Astrocyte (in vitro differentiated cells and primary cell): ENCODE measurements around the gene COL6A1. TPM values are rescaled to one million over a fixed set of nuclear protein-coding genes. Genes with fewer than 3 reads are reported as not detected.

ENCODE experiments used
- DNase-seq: peaks from one replicate; pipeline ENCODE4 v3.0.0-alpha.2; 2010; ENCODE audit warnings: low read depth
- FAIRE-seq: peaks from 2 replicates; lab custom pipeline; 2011; peaks lifted over from hg19 to GRCh38; lab: Jason Lieb, UNC
- H2AFZ ChIP-seq: 2 replicates; pipeline ENCODE4 v1.6.0; 2012; ENCODE audit warnings: low read depth, low read length, inconsistent platforms
- H3K27ac ChIP-seq: 2 replicates; pipeline ENCODE4 v1.5.1; 2011; ENCODE audit warnings: low read depth, low read length, inconsistent platforms
- H3K27me3 ChIP-seq: 2 replicates; pipeline ENCODE4 v1.6.0; 2011; ENCODE audit warnings: low read length, inconsistent platforms; ENCODE audit not compliant: insufficient read depth
- H3K36me3 ChIP-seq: 2 replicates; pipeline ENCODE4 v1.5.1; 2011; ENCODE audit warnings: low read length, inconsistent platforms; ENCODE audit not compliant: insufficient read depth
- H3K4me1 ChIP-seq: 2 replicates; pipeline ENCODE4 v1.5.1; 2011; ENCODE audit warnings: low read length, inconsistent platforms; ENCODE audit not compliant: insufficient read depth
- H3K4me2 ChIP-seq: 2 replicates; pipeline ENCODE4 v1.6.0; 2012; ENCODE audit warnings: low read length, inconsistent platforms
- H3K4me3 ChIP-seq: 2 replicates; pipeline ENCODE4 v1.5.1; 2011; ENCODE audit warnings: low read depth, mild to moderate bottlenecking, low read length, inconsistent platforms; ENCODE audit not compliant: insufficient read depth
- H3K79me2 ChIP-seq: 2 replicates; pipeline ENCODE4 v1.6.0; 2012; ENCODE audit warnings: mild to moderate bottlenecking, low read length, inconsistent platforms; ENCODE audit not compliant: insufficient read depth
- H3K9ac ChIP-seq: 2 replicates; pipeline ENCODE4 v1.6.0; 2012; ENCODE audit warnings: mild to moderate bottlenecking, low read length, inconsistent platforms
- H3K9me3 ChIP-seq: 2 replicates; pipeline ENCODE4 v1.5.1; 2012; ENCODE audit warnings: low read depth, mild to moderate bottlenecking, low read length, inconsistent platforms; ENCODE audit not compliant: insufficient read depth
- H4K20me1 ChIP-seq: 2 replicates; pipeline ENCODE4 v1.6.0; 2012; ENCODE audit warnings: low read length, inconsistent platforms; ENCODE audit not compliant: insufficient read depth
- H3K27ac Mint-ChIP-seq: one replicate; pipeline ENCODE4 v1.8.0; 2021; ENCODE audit warnings: mild to moderate bottlenecking, mixed read lengths; ENCODE audit not compliant: unreplicated experiment
- H3K27me3 Mint-ChIP-seq: one replicate; pipeline ENCODE4 v1.8.0; 2021; ENCODE audit warnings: low read depth, mixed read lengths; ENCODE audit not compliant: unreplicated experiment
- H3K36me3 Mint-ChIP-seq: one replicate; pipeline ENCODE4 v1.8.0; 2021; ENCODE audit warnings: low read depth, mixed read lengths; ENCODE audit not compliant: unreplicated experiment
- H3K4me1 Mint-ChIP-seq: one replicate; pipeline ENCODE4 v1.8.0; 2021; ENCODE audit warnings: low read depth, mixed read lengths; ENCODE audit not compliant: unreplicated experiment
- H3K4me3 Mint-ChIP-seq: one replicate; pipeline ENCODE4 v1.8.0; 2021; ENCODE audit warnings: mild to moderate bottlenecking, moderate library complexity, mixed read lengths; ENCODE audit not compliant: unreplicated experiment
- H3K9me3 Mint-ChIP-seq: one replicate; pipeline ENCODE4 v1.8.0; 2021; ENCODE audit warnings: mild to moderate bottlenecking, mixed read lengths; ENCODE audit not compliant: unreplicated experiment
- CTCF ChIP-seq: IDR thresholded peaks from 2 replicates; pipeline ENCODE4 v1.5.1; 2011; ENCODE audit warnings: low read depth, mild to moderate bottlenecking, inconsistent platforms, low read length, moderate library complexity; ENCODE audit not compliant: insufficient read depth
- EZH2 ChIP-seq: IDR thresholded peaks from 2 replicates; pipeline ENCODE4 v1.6.1; 2012; ENCODE audit warnings: mild to moderate bottlenecking, low read length, inconsistent platforms; ENCODE audit not compliant: insufficient read depth
- total RNA-seq: library from RNA; stranded (reverse); gene quantifications from 2 replicates; pipeline ENCODE4 v1.2.1, GENCODE V29; 2021

COL6A1 gene
- total RNA-seq, 1 donor from 2014 or later = 131 TPM

GRCh38 chr21:45987121-45987711 lies 5.6 kb downstream of the COL6A1 start:
- Histone ChIP-seq H3K4me3 (no peak overlapping the region), H2AFZ (no peak overlapping the region), H3K9ac (no peak overlapping the region), H3K36me3 (peaks cover 23% of the 10 kb centered on the region), H3K9me3 (no peaks in the 10 kb centered on the region), H4K20me1 (peaks cover 75% of the 10 kb centered on the region), H3K79me2 (peaks cover 88% of the 10 kb centered on the region), H3K4me2 (no peak overlapping the region), H3K4me1 (peaks cover 28% of the 10 kb centered on the region), H3K27me3 (no peaks in the 10 kb centered on the region), H3K27ac (no peak overlapping the region)
- no peaks in the 10 kb centered on the region for H3K4me1 Mint-ChIP-seq
- peaks cover 6% of the 10 kb centered on the region for H3K27me3 Mint-ChIP-seq
- TF ChIP-seq EZH2 (no peak), CTCF (no peak)
- no peak for FAIRE-seq
- no peak overlapping the region for H3K4me3 Mint-ChIP-seq
- DNase-seq = no peak
- H3K27ac Mint-ChIP-seq = no peak overlapping the region
- peaks cover 11% of the 10 kb centered on the region for H3K36me3 Mint-ChIP-seq
- H3K9me3 Mint-ChIP-seq = peaks cover 4% of the 10 kb centered on the region

- Histone ChIP-seq H3K27me3 (no peaks in the 10 kb centered on the region), H2AFZ (no peak overlapping the region), H3K4me2 (no peak overlapping the region), H3K36me3 (peaks cover 29% of the 10 kb centered on the region), H3K9me3 (no peaks in the 10 kb centered on the region), H3K27ac (no peak overlapping the region), H3K4me3 (no peak overlapping the region), H3K79me2 (peaks cover 88% of the 10 kb centered on the region), H4K20me1 (peaks cover 74% of the 10 kb centered on the region), H3K4me1 (peaks cover 23% of the 10 kb centered on the region), H3K9ac (no peak overlapping the region)
- no peak overlapping the region for H3K27ac Mint-ChIP-seq
- FAIRE-seq (no peak), DNase-seq (no peak)
- TF ChIP-seq CTCF (no peak), EZH2 (no peak)
- H3K9me3 Mint-ChIP-seq = peaks cover 4% of the 10 kb centered on the region
- peaks cover 6% of the 10 kb centered on the region for H3K27me3 Mint-ChIP-seq
- peaks cover 11% of the 10 kb centered on the region for H3K36me3 Mint-ChIP-seq
- no peaks in the 10 kb centered on the region for H3K4me1 Mint-ChIP-seq
- H3K4me3 Mint-ChIP-seq = no peak overlapping the region
Measured at GRCh38 chr21:45988366-45989347, 7.1 kb downstream of the COL6A1 start.
